GM18868 (cell line): ENCODE measurements around the gene AGAP1.
"Not testable (repeated sequence)": the region's sequence is repeated elsewhere in the genome, so short reads cannot be mapped to it uniquely, and the experiment has no call there.

ENCODE experiments used
- ATAC-seq: cut with Tn5 transposase; IDR thresholded peaks from one replicate; pipeline ENCODE4 v1.9.1; 2021; ENCODE audit warnings: mild to moderate bottlenecking, moderate library complexity; ENCODE audit not compliant: unreplicated experiment

The AGAP1 gene

GRCh38 chr2:235752846-235753245 is 259.0 kb downstream of the AGAP1 start:
- no peak for ATAC-seq

- ATAC-seq = no peak
Observed at GRCh38 chr2:235754357-235755207, 260.7 kb downstream of the AGAP1 start.

- no peak for ATAC-seq
Observed at GRCh38 chr2:235756491-235756890, 262.6 kb downstream of the AGAP1 start.

- no peak for ATAC-seq
Observed at GRCh38 chr2:235757212-235757611, 263.4 kb downstream of the AGAP1 start.

GRCh38 chr2:235757640-235758039 is 263.8 kb downstream of the AGAP1 start:
- ATAC-seq = no peak

GRCh38 chr2:235762832-235763598 is 269.2 kb downstream of the AGAP1 start:
- ATAC-seq = no peak

- no peak for ATAC-seq
Observed at GRCh38 chr2:235763816-235764215, 270.0 kb downstream of the AGAP1 start.

- not testable (repeated sequence) for ATAC-seq
Observed at GRCh38 chr2:235764478-235764877, 270.6 kb downstream of the AGAP1 start.

- no peak for ATAC-seq
Observed at GRCh38 chr2:235765181-235765820, 271.5 kb downstream of the AGAP1 start.

- peak; percentile 48 for ATAC-seq
Observed at GRCh38 chr2:235766278-235766677, 272.4 kb downstream of the AGAP1 start.

- ATAC-seq = no peak
Observed at GRCh38 chr2:235768606-235769005, 274.8 kb downstream of the AGAP1 start.

GRCh38 chr2:235769046-235769445 is 275.2 kb downstream of the AGAP1 start:
- no peak for ATAC-seq

GRCh38 chr2:235770909-235771820 is 277.3 kb downstream of the AGAP1 start:
- ATAC-seq = no peak

- no peak for ATAC-seq
Observed at GRCh38 chr2:235773188-235773928, 279.5 kb downstream of the AGAP1 start.

- no peak for ATAC-seq
Observed at GRCh38 chr2:235774153-235774870, 280.5 kb downstream of the AGAP1 start.

GRCh38 chr2:235776531-235776930 is 282.7 kb downstream of the AGAP1 start:
- ATAC-seq = no peak

GRCh38 chr2:235779444-235779896 is 285.6 kb downstream of the AGAP1 start:
- peak; percentile 53 for ATAC-seq

GRCh38 chr2:235780401-235780800 is 286.6 kb downstream of the AGAP1 start:
- no peak for ATAC-seq

- no peak for ATAC-seq
Observed at GRCh38 chr2:235781775-235782174, 287.9 kb downstream of the AGAP1 start.
